Kidney (tissue), 14 donors: Measurements from ENCODE around the gene TBC1D9. TPM values are rescaled to one million over a fixed set of nuclear protein-coding genes. Genes with fewer than 3 reads are reported as not detected.
A peak's percentile ranks its signal among the peaks of the same experiment; 100 is the strongest.

ENCODE experiments used
- DNase-seq, 5 donors: peaks; one replicate each; pipeline ENCODE4 v3.0.0-alpha.2; 2013 to 2020
- FAIRE-seq: peaks from 2 replicates; lab custom pipeline; 2012; peaks lifted over from hg19 to GRCh38; lab: Jason Lieb, UNC
- H3K27ac ChIP-seq, 2 donors: one replicate each; pipeline ENCODE4 v1.7.0; 2013; ENCODE audit warnings: low read depth in 2 of 2, low read length in 2 of 2, inconsistent platforms in 1 of 2
- H3K27me3 ChIP-seq: one replicate; pipeline ENCODE4 v1.7.1; 2013; ENCODE audit warnings: low read length, inconsistent platforms; ENCODE audit not compliant: control insufficient read depth, insufficient read depth
- H3K36me3 ChIP-seq, 3 donors: one replicate each; pipeline versions ENCODE4 v1.7.0 to v1.7.1; 2013; ENCODE audit warnings: low read length in 3 of 3, control low read depth in 1 of 3, inconsistent platforms in 1 of 3; ENCODE audit not compliant: insufficient read depth in 3 of 3, control insufficient read depth in 2 of 3
- H3K4me1 ChIP-seq, 3 donors: one replicate each; pipeline versions ENCODE4 v1.7.0 to v1.7.1; 2013; ENCODE audit warnings: low read length in 3 of 3, inconsistent platforms in 1 of 3, low read depth in 1 of 3; ENCODE audit not compliant: control insufficient read depth in 2 of 3, insufficient read depth in 2 of 3
- H3K4me3 ChIP-seq, 3 donors: one replicate each; pipeline versions ENCODE4 v1.7.0 to v1.8.1; 2013; ENCODE audit warnings: low read length in 3 of 3, control low read depth in 1 of 3, inconsistent platforms in 1 of 3
- H3K9ac ChIP-seq, 3 donors: one replicate each; pipeline versions ENCODE4 v1.7.0 to v1.7.1; 2013; ENCODE audit warnings: low read length in 3 of 3, control low read depth in 1 of 3, inconsistent platforms in 1 of 3
- H3K9me3 ChIP-seq, 3 donors: one replicate each; pipeline versions ENCODE4 v1.7.0 to v1.7.1; 2013; ENCODE audit warnings: low read length in 3 of 3, control low read depth in 1 of 3, inconsistent platforms in 1 of 3; ENCODE audit not compliant: control insufficient read depth in 2 of 3, insufficient read depth in 1 of 3
- CTCF ChIP-seq: IDR thresholded peaks from 3 replicates; pipeline ENCODE4 v1.5.1; 2012; ENCODE audit warnings: mild to moderate bottlenecking, moderate library complexity, borderline replicate concordance; ENCODE audit not compliant: insufficient read depth; ENCODE audit errors: extremely low read depth
- intact Hi-C: fragments of 100-400 bp; cut with DNase I; formaldehyde crosslinking; loops from one replicate; pipeline ENCODE4 v1.11.1; 2022
- polyA plus RNA-seq: library from polyadenylated mRNA; stranded (reverse); fragments of 350-450 nt; fragmentation: Illumina TruSeq; extraction: RNeasy Lipid Tissue Mini Kit (QIAGEN cat#74804); gene quantifications from one replicate; pipeline ENCODE4 v1.2.3, GENCODE V29; 2014; ENCODE audit warnings: low read depth, low replicate concordance; ENCODE audit not compliant: insufficient read depth
- total RNA-seq: library from RNA; stranded (reverse); fragmentation: NEBNext Ultra II Directional; extraction: Animal tissue kit (Norgen Biotek cat#: 25700); gene quantifications from one replicate; pipeline ENCODE4 v1.2.1, GENCODE V29; 2021
- donor health status: control.
- donor health status: control.
- donor health status: control.
- donor health status: control.
- donor health status: control.
- donor health status: DM: yes; HTN: yes; CAD: no.
- donor health status: Normal renal cell carcinoma (clear cell type).

TBC1D9 gene
- total and polyA plus RNA-seq, 2 donors from 2014 or later, result 14.4 to 38.6 TPM

DNA sequence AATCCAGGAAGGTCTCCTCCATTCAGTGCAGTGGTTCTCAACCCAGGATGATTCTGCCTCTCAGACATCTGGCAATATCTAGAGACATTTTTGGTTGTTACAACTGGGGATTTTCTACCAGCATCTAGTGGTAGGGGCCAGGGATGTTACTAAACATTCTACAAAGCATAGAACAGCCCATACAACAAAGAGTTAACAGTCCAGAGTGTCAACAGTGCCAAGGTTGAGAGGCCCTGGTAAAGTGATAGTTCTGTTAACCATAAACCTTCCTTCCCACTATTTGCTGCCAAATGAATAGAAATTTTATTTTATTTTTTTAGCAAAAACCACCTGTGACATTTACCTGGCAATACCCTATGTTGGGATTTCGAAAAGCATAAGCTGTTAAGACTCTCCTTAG, 94.6 kb downstream of the TBC1D9 start:
- no peak for TF ChIP-seq CTCF

DNA sequence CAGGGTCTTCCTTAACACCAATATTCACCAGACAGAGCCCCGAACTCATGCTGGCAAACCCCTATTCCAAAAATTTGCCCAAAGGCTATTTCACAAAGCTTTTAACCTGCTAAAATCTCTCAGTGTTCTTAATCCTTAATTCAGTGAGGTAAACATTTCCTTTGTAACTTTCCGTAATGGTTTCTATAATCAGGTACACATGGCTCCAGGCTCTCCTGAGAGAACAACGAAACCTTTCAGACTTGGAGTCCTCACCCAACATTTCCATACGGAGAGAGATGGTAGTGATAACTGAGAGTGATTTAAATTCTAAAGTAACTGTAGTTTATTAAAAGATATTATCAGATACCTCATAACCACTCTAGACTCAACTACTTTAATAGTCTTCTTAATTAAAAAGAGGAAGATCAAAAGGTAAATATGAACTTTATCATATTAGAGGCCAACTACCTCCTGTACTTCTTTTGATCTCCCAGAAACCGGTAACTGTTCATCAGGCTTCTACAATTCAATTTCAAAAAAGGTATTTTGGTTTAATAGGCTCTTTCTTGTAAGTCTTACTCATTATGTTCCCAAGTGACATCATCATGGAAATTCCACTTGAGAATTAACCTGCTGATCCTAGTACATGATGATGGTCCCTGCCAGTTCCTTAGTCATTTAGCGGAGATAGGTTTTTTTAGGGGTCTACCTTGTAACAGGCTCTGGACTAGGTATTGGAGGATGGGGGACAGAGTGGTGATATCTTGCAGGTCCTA, 96.1 kb downstream of the TBC1D9 start:
- DNase-seq, result peak in 2 of 5 donors; percentile 83 to 85

More for the DNA sequence above, 94.6 kb downstream of the TBC1D9 start:
- intact Hi-C loops, result no loop called here
- Histone ChIP-seq H3K4me3 (no peak overlapping the region), H3K4me1 (peaks cover 0 to 3% (median 0%) of the 10 kb centered on the region in 3 donors), H3K36me3 (peaks cover 6 to 16% (median 11%) of the 10 kb centered on the region in 3 donors), H3K9me3 (no peaks in the 10 kb centered on the region), H3K9ac (no peak overlapping the region), H3K27ac (no peak overlapping the region), H3K27me3 (no peaks in the 10 kb centered on the region)
- FAIRE-seq, result no peak
- no peak for DNase-seq

GRCh38 chr4:140654495-140654814, 101.7 kb downstream of the TBC1D9 start:
- FAIRE-seq (no peak), DNase-seq (no peak)
- H3K27me3 ChIP-seq, result no peaks in the 10 kb centered on the region
- no peak overlapping the region for H3K4me3 ChIP-seq
- intact Hi-C loops, result no loop called here
- no peak for TF ChIP-seq CTCF
- H3K9ac ChIP-seq, result no peak overlapping the region
- H3K9me3 ChIP-seq, result no peaks in the 10 kb centered on the region
- no peaks in the 10 kb centered on the region for H3K4me1 ChIP-seq
- H3K36me3 ChIP-seq, result peaks cover 7 to 12% (median 8%) of the 10 kb centered on the region in 3 donors
- H3K27ac ChIP-seq, result no peak overlapping the region

More for the DNA sequence above, 96.1 kb downstream of the TBC1D9 start:
- Histone ChIP-seq H3K36me3 (peaks cover 8 to 17% (median 14%) of the 10 kb centered on the region in 3 donors), H3K27me3 (no peaks in the 10 kb centered on the region), H3K9me3 (no peaks in the 10 kb centered on the region), H3K4me3 (no peak overlapping the region), H3K9ac (no peak overlapping the region), H3K27ac (peak overlapping the region in 1 of 2 donors; percentile 41), H3K4me1 (peaks cover 0 to 3% (median 0%) of the 10 kb centered on the region in 3 donors)
- FAIRE-seq, result no peak
- intact Hi-C loops, result no loop called here
- no peak for TF ChIP-seq CTCF
